Medulla oblongata (tissue), 1 donor: ENCODE results near the gene RAPGEF5.

Source experiments
- DNase-seq: peaks from one replicate; pipeline ENCODE4 v3.0.0-alpha.2; 2015; ENCODE audit errors: extremely low spot score

Gene RAPGEF5

GRCh38 chr7:22302951-22303423 is 54.0 kb downstream of the RAPGEF5 start:
- DNase-seq = no peak

DNA sequence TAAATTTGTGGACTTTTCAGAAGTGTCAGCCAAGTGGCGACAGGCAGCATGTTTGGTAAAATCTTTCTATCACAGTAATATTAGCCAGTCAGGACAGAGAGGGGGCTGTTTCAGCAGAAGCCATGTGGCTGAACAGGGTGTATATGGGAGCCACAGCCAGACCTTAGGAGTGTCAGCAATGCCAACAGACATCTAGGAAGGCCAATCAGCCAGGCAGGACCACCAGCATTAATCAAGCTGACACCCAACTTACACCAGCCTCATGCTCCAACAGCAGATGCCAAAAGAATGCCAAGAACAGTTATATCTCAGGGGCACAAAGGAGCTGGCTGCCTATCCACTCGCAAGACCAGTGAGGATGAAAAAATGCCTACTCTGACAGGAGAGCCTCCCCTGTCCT is 54.8 kb downstream of the RAPGEF5 start:
- DNase-seq = no peak

GRCh38 chr7:22301790-22302189 is 55.2 kb downstream of the RAPGEF5 start:
- DNase-seq = no peak

GRCh38 chr7:22300839-22301238 is 56.1 kb downstream of the RAPGEF5 start:
- DNase-seq = no peak

DNA sequence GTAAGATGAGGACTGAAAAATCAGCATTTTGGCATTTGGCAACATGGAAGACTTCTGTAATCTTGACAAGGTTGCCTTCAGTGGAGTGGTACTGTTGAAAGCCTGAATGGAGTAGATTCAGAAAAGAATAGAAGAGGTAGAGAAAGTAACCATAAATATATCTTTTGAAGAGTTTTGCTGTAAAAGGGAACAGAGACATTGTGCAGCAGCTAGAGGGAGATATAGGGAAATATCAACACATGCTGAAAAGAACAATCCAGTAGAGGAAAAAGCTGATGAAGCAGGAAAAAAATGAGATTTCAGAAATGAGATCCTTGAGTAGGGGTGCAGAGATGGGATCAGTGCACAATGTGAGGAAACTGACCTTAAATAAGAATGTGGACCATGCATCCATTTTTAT is 60.0 kb downstream of the RAPGEF5 start:
- peak; percentile 45 for DNase-seq

GRCh38 chr7:22296265-22296566 is 60.7 kb downstream of the RAPGEF5 start:
- no peak for DNase-seq

DNA sequence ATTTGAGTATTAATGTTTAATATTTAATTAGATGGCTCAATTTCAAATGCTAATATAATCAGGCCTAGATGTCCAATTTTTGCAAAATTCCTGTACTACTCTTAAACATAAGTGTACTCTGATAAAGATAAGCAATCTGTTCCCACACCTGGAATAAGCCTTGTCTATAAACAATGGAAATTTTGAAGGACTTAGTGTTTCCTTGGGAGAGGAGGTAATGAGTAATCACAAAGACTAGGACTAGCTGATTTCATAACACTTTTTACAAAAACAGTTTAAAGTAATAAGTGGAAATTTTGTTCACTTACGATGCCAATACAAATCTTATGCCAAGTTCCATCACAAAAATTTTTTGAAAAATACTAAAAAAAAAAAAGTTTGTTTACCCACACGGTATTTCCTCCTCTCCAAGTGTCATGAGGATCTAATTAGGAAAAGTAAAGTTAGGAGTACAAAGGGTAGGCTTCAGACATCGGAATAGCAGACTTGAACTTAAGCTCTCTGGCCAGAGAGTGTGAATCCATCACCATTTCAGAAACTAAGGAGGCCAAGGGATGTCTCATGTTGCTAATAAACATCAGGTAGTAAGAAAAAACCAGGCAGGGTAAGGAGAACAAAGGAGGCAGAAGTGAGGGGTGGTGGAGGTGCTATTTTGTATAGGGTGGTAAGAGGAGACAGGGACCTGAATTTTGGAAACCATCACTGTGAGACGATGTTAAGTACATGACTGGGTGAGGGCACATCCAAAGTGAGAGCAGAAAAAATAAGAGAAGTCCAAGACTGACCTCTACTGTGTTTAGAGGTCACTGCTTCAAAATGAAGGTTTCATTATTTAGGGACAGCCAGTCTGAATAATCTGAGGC is 61.3 kb downstream of the RAPGEF5 start:
- peak; percentile 70 for DNase-seq

DNA sequence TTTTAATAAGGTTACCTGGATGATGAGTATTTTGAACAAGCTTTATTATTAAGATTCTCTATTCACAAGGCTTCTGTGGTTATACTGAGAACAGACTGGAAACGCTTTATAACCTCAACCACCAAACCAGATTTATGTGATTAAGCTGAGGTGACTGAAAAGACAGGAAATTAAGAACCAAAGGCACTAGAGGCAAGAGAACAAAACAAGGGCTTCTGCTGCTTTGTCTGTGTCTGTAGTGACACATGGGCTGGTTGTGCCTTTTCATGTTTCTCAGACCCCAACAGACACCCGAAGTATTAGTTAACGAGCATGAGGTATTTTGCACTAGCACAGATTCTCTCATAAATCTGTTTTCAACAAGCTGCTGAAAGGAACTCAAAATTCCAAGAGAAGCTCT is 64.4 kb downstream of the RAPGEF5 start:
- peak; percentile 32 for DNase-seq

DNA sequence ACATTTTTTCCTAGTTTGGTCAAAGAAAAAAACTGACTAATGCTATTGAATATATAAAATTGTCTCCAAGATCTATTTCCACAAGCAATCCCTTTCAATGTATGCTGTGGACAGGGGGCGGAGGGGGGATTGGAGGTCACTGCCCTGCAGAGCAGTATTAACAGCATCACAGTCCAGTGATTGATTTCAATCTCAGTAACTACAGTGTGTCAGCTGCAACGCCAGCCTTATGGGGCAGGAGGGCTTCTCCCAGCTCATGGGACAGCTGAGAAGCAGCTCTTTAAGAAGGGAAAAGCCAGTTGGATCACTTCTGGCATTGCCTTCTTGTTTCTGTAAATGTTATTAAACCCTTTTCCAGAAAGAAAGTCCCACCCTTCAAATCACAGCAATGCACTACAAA is 65.0 kb downstream of the RAPGEF5 start:
- DNase-seq = peak; percentile 35

GRCh38 chr7:22288202-22288601 is 68.8 kb downstream of the RAPGEF5 start:
- DNase-seq = no peak

GRCh38 chr7:22287412-22287811 is 69.5 kb downstream of the RAPGEF5 start:
- no peak for DNase-seq

- no peak for DNase-seq
Measured at GRCh38 chr7:22286436-22286835, 70.5 kb downstream of the RAPGEF5 start.

- DNase-seq = no peak
Measured at GRCh38 chr7:22281481-22281880, 75.5 kb downstream of the RAPGEF5 start.

GRCh38 chr7:22280031-22280430 is 76.9 kb downstream of the RAPGEF5 start:
- DNase-seq = no peak

- no peak for DNase-seq
Measured at GRCh38 chr7:22278660-22279059, 78.3 kb downstream of the RAPGEF5 start.

DNA sequence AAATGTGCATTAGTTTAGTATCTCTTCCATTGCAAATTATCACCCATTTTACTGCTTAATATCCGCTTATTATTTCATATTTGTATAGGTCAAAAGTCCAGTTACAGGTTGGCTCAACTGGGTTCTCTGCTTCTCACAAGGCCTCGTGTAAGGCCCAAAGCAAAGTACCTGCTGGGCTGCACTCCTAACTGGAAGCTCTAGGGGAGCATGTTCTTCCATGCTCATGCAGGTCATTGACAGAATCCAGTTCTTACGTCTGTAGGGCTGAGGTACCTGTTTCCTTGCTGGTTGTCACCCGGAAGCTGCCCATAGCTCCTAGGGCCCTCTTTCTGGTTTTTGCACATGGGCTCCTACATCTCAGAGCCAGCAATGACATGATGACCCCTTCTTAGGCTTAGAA is 79.6 kb downstream of the RAPGEF5 start:
- DNase-seq = no peak

GRCh38 chr7:22275661-22276060 is 81.3 kb downstream of the RAPGEF5 start:
- no peak for DNase-seq

GRCh38 chr7:22271311-22271710 is 85.6 kb downstream of the RAPGEF5 start:
- no peak for DNase-seq

GRCh38 chr7:22270371-22270770 is 86.6 kb downstream of the RAPGEF5 start:
- DNase-seq = no peak

- DNase-seq = no peak
Measured at GRCh38 chr7:22269963-22270362, 87.0 kb downstream of the RAPGEF5 start.

DNA sequence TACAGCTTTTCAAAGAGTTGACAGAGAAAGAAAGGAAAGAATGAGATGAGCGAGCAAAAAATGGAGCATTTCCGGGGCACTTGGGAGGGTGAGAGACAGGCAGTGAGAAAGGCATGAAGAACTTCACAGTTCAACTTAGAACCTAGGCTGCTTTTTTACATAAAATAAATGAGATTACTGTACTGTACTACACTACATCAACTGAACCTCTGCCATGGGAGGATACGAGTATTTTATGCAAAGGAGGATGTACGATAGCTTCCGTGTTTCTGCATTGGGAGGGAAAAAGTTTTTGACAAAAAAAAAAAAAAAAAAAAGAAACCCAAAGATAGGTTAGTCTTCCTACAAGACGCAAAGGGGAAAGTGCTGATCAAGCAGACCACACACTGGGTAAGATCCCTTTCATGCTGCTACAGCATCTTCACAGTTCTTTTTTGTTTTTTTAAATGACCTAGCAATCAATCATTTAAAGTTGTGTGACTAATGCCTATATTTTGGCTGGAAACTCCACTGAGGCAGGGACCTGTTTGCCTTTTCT is 88.0 kb downstream of the RAPGEF5 start:
- DNase-seq = peak; percentile 48

GRCh38 chr7:22267930-22268615 is 88.9 kb downstream of the RAPGEF5 start:
- no peak for DNase-seq

GRCh38 chr7:22262538-22262937 is 94.4 kb downstream of the RAPGEF5 start:
- no peak for DNase-seq
